Thyroid gland (tissue), 4 donors: ENCODE results near the gene SOAT2. TPM values are rescaled to one million over a fixed set of nuclear protein-coding genes. Genes with fewer than 3 reads are reported as not detected.
A peak's percentile ranks its signal among the peaks of the same experiment; 100 is the strongest.

Experiments
- DNase-seq, 2 donors: peaks; one replicate each; pipeline ENCODE4 v3.0.0-alpha.2; 2019
- H3K27ac ChIP-seq, 3 donors: fragments of 200-600 bp; sonication (generic); 1 replicate in 2 of 3; 2 replicates in 1 of 3; pipeline ENCODE4 v1.5.1; 2016 to 2019; ENCODE audit warnings: mild to moderate bottlenecking in 1 of 3, moderate library complexity in 1 of 3
- H3K27me3 ChIP-seq: fragments of 200-600 bp; sonication (generic); one replicate; pipeline ENCODE4 v1.5.1; 2019
- H3K36me3 ChIP-seq, 2 donors: fragments of 200-600 bp; sonication (generic); one replicate each; pipeline ENCODE4 v1.5.1; 2016 to 2019
- H3K4me1 ChIP-seq, 2 donors: fragments of 200-600 bp; sonication (generic); one replicate each; pipeline ENCODE4 v1.5.1; 2017 to 2019
- H3K4me3 ChIP-seq, 3 donors: fragments of 200-600 bp; sonication (generic); replicated peaks in 1 of 3; 1 replicate in 2 of 3; 2 replicates in 1 of 3; pipeline ENCODE4 v1.5.1; 2016; ENCODE audit warnings: mild to moderate bottlenecking in 1 of 3
- H3K9me3 ChIP-seq: fragments of 200-600 bp; sonication (generic); one replicate; pipeline ENCODE4 v1.5.1; 2017
- POLR2A ChIP-seq, 2 donors: fragments of 450-650 bp; IDR thresholded peaks; one replicate each; pipeline ENCODE4 v1.6.1; 2017; ENCODE audit warnings: antibody characterized with exemption in 2 of 2, mild to moderate bottlenecking in 2 of 2, moderate library complexity in 1 of 2
- WGBS, 2 donors: methylation state at CpG; one replicate each; pipeline ENCODE4 v1.1.5; 2017; 5-methylcytosine and 5-hydroxymethylcytosine counted together
- intact Hi-C: fragments of 100-400 bp; cut with DNase I; formaldehyde crosslinking; loops from one replicate; pipeline ENCODE4 v1.15.1; 2023
- total RNA-seq, 4 donors: library from RNA; depleted of rRNA; stranded (reverse); fragments of >200 nt; gene quantifications; one replicate each; pipeline ENCODE4 v1.2.3, GENCODE V29; 2016
- TF ChIP-seq, protein P1 (sequence below), 6 experiments: fragments of 200-600 bp in 3 of 6; fragments of 450-650 bp in 3 of 6; sonication (generic) in 3 of 6; IDR thresholded peaks; one replicate each; pipeline ENCODE4 v1.5.1; 2016 to 2019; ENCODE audit warnings: antibody characterized with exemption in 6 of 6, mild to moderate bottlenecking in 2 of 6, inconsistent platforms in 1 of 6, moderate library complexity in 1 of 6

SOAT2 gene
- total RNA-seq, 4 donors from 2014 or later, result 0.40 TPM; not detected in 3

DNA sequence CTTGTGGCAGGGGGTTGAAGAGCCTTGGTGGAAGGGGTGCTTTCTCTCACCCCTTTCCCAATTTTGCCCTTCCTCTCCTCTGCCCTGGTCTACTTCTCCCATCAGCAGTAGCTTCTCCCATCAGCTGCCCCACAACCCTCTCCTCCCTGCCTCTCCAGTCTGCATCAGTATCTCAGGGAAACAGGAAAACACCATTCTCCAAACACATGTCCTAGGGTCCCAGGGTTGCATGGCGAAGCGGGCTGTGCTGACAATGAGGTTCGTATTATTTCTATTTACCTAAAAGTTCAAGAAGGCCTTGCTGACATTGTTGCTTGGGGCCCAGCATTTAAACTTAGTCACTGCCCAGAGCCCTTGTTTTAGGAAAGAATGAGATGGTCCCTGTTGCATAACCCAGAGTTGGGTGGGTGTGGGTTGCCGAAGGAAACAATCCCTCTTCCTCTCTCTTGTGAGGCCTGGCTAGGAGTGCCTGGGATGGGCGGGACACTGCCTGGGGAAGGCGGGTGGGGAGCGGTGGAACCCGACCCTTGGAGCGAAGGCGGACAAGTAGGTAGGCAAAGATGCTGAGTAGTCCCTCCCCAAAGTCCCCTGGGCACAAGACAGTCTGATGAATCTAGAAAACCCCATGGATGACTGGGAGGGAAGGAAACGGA lies 7.1 kb upstream of the SOAT2 start:
- H3K27me3 ChIP-seq, result no peaks in the 10 kb centered on the region
- H3K27ac ChIP-seq, result peak overlapping the region; percentile 59 to 76 (median 72)
- no peaks in the 10 kb centered on the region for H3K36me3 ChIP-seq
- peak in 1 of 2 donors; percentile 30 for DNase-seq
- intact Hi-C loops, result loop anchor here (2.0 kb wide), 1 partner anchor 31 kb away; no protein-coding TSS in a partner anchor
- WGBS, 2 donors, result 51 to 56% methylated on average over 11 of the region's 11 CpGs
- peaks cover 13 to 34% of the 10 kb centered on the region in 2 donors for H3K4me1 ChIP-seq
- H3K9me3 ChIP-seq, result no peaks in the 10 kb centered on the region
- H3K4me3 ChIP-seq, result no peak overlapping the region
- TF ChIP-seq, protein P1, sequence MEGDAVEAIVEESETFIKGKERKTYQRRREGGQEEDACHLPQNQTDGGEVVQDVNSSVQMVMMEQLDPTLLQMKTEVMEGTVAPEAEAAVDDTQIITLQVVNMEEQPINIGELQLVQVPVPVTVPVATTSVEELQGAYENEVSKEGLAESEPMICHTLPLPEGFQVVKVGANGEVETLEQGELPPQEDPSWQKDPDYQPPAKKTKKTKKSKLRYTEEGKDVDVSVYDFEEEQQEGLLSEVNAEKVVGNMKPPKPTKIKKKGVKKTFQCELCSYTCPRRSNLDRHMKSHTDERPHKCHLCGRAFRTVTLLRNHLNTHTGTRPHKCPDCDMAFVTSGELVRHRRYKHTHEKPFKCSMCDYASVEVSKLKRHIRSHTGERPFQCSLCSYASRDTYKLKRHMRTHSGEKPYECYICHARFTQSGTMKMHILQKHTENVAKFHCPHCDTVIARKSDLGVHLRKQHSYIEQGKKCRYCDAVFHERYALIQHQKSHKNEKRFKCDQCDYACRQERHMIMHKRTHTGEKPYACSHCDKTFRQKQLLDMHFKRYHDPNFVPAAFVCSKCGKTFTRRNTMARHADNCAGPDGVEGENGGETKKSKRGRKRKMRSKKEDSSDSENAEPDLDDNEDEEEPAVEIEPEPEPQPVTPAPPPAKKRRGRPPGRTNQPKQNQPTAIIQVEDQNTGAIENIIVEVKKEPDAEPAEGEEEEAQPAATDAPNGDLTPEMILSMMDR (IDR thresholded peaks at IDR 0.05), result no peak
- no peak for TF ChIP-seq POLR2A (IDR thresholded peaks at IDR 0.05)

DNA sequence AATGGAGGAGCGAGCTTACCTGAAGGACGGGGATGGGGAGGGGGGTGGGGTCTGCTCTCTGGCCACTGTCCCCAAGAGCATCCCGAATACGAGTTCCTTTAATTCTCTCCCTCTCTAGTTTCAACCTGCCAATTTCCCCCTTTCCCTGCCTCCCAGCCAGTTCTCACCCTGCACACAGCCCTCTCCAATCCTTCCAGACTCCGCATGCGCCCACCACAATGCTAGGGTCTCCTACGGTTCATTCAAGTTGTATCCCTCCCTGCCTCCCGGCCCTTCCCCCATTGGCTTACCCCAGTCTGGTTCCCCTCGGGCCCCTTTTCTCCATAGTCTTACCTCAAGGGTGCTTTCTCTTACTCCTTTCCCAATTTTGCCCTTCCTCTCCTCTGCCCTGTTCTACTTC lies 6.5 kb upstream of the SOAT2 start:
- intact Hi-C loops, result loop anchor here (2.0 kb wide), 1 partner anchor 32 kb away; no protein-coding TSS in a partner anchor
- Histone ChIP-seq H3K4me3 (peak overlapping the region in 1 of 3 donors; percentile 40), H3K36me3 (no peaks in the 10 kb centered on the region), H3K9me3 (no peaks in the 10 kb centered on the region), H3K27ac (peak overlapping the region; percentile 59 to 76 (median 72)), H3K27me3 (no peaks in the 10 kb centered on the region), H3K4me1 (peaks cover 13 to 34% of the 10 kb centered on the region in 2 donors)
- DNase-seq, result no peak
- TF ChIP-seq, protein P1 (IDR thresholded peaks at IDR 0.05), result no peak
- no peak for TF ChIP-seq POLR2A (IDR thresholded peaks at IDR 0.05)
- 30 to 31% methylated on average over 9 of the region's 9 CpGs for WGBS, 2 donors

DNA sequence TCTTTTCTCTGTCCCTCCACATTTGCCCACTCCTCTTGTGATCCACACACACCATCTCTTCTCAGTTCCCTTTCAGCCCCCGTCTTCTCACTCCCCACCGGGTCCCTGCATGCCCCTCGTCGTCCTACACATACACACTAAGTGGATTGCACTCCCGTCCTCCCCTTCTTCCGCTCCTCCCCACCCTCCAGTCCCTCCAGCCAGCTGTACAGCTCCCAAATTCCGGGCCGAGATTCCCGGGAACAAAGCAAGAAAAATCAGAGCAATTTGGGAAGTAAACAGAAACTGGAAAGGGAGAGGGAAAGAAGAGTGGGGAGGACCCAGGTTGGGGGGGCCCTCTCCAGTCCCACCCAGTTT lies 6.1 kb upstream of the SOAT2 start:
- H3K4me1 ChIP-seq, result peaks cover 13 to 34% of the 10 kb centered on the region in 2 donors
- H3K27ac ChIP-seq, result peak overlapping the region; percentile 59 to 76 (median 72)
- H3K9me3 ChIP-seq, result no peaks in the 10 kb centered on the region
- H3K27me3 ChIP-seq, result no peaks in the 10 kb centered on the region
- H3K4me3 ChIP-seq, result peak overlapping the region in 2 of 3 donors; percentile 17 to 40
- 1 to 5% methylated on average over 9 of the region's 9 CpGs for WGBS, 2 donors
- intact Hi-C loops, result loop anchor here (2.0 kb wide), 1 partner anchor 32 kb away; no protein-coding TSS in a partner anchor
- no peak for TF ChIP-seq POLR2A (IDR thresholded peaks at IDR 0.05)
- TF ChIP-seq, protein P1 (IDR thresholded peaks at IDR 0.05), result no peak
- DNase-seq, result no peak
- H3K36me3 ChIP-seq, result no peaks in the 10 kb centered on the region

DNA sequence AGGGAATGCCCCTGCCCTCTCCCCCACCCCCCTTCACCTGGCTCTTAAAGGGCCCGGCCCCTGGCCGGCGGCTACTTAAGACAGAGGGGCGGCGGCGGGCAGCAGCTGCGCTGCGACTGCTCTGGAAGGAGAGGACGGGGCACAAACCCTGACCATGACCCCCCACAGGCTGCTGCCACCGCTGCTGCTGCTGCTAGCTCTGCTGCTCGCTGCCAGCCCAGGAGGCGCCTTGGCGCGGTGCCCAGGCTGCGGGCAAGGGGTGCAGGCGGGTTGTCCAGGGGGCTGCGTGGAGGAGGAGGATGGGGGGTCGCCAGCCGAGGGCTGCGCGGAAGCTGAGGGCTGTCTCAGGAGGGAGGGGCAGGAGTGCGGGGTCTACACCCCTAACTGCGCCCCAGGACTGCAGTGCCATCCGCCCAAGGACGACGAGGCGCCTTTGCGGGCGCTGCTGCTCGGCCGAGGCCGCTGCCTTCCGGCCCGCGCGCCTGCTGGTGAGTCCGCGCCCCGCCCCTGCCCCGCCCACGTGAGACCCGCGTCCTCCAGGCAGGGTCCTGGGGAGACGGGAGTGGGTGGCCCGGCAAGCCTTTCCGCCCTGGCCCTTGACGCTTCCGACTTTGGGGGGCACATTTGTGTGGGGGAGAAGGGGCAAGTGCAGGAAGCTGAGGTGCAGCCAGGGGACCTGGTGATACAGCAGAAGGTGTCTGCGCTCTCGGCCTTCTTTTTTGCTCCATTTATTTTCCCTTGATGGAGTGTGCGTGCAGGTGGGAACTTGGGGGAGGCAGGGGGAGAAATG lies 5.5 kb upstream of the SOAT2 start, which contains the start of gene IGFBP6:
Gene IGFBP6 (plus strand): TSS at position 104 of the 790 bp plus-strand sequence. CDS start 51 bp downstream, at position 155.
- Histone ChIP-seq H3K4me3 (peak within 1 kb of the TSS in 2 of 3 donors; percentile 17 to 40), H3K36me3 (no peaks in the 10 kb centered on the region), H3K4me1 (peaks cover 13 to 34% of the 10 kb centered on the region in 2 donors), H3K9me3 (no peaks in the 10 kb centered on the region), H3K27me3 (no peaks in the 10 kb centered on the region), H3K27ac (peak within 1 kb of the TSS; percentile 59 to 76 (median 72))
- DNase-seq, result peak; percentile 56 to 59
- WGBS, 2 donors, result 5 to 11% methylated on average over 19 of the region's 51 CpGs
- no peak for TF ChIP-seq POLR2A (IDR thresholded peaks at IDR 0.05)
- TF ChIP-seq, protein P1 (IDR thresholded peaks at IDR 0.05), result peak in 1 of 6 experiments; percentile 9
- intact Hi-C loops, result loop anchor here (2.0 kb wide), 1 partner anchor 33 kb away; no protein-coding TSS in a partner anchor
